A673 (cell line): ENCODE measurements around the gene KLHDC1.

Source experiments
- CTCF ChIP-seq: fragments of 300-800, 200-600 bp; sonication (generic); conservative IDR thresholded peaks from 2 replicates; pipeline ENCODE4 v1.5.1; 2017; ENCODE audit warnings: low read depth, mild to moderate bottlenecking, antibody characterized with exemption, low read length, moderate library complexity, mixed read lengths
- EZH2 ChIP-seq: fragments of 200-600 bp; sonication (generic); IDR thresholded peaks from 2 replicates; pipeline ENCODE4 v1.6.1; 2017; ENCODE audit warnings: borderline replicate concordance, low read depth, mild to moderate bottlenecking, mixed read lengths, antibody characterized with exemption, low read length; ENCODE audit not compliant: poor library complexity, severe bottlenecking

- TF ChIP-seq CTCF (no peak), EZH2 (no peak)
Measured at GRCh38 chr14:49727171-49727570, 34.3 kb downstream of the KLHDC1 start.
